IMR-90 (cell line): Measurements from ENCODE around the gene PTPN4.

Experiments used
- BHLHE40 ChIP-seq: fragments of 150-350 bp; IDR thresholded peaks from 2 replicates; pipeline ENCODE4 v1.6.1; 2016; ENCODE audit warnings: mild to moderate bottlenecking, low read depth, low read length
- CTCF ChIP-seq: conservative IDR thresholded peaks from 2 replicates; pipeline ENCODE4 v1.5.1; 2012; ENCODE audit warnings: mild to moderate bottlenecking, low read depth, low read length, improper control_type of control experiment
- POLR2A ChIP-seq: IDR thresholded peaks from 2 replicates; pipeline ENCODE4 v1.6.1; 2012; ENCODE audit warnings: mild to moderate bottlenecking, low read depth, low read length
- RCOR1 ChIP-seq: IDR thresholded peaks from 2 replicates; pipeline ENCODE4 v1.6.1; 2012; ENCODE audit warnings: mild to moderate bottlenecking, low read length, improper control_type of control experiment; ENCODE audit not compliant: insufficient replicate concordance

- no peak for TF ChIP-seq CTCF
- TF ChIP-seq POLR2A: no peak
- no peak for TF ChIP-seq RCOR1
- no peak for TF ChIP-seq BHLHE40
These were observed 25.7 kb upstream of the PTPN4 start for GRCh38 chr2:119734047-119734446.
